OCI-LY7 (cell line): ENCODE measurements around the gene PTPN12. TPM values are rescaled to one million over a fixed set of nuclear protein-coding genes. Genes with fewer than 3 reads are reported as not detected.

Experiments
- BruUV-seq: library from RNA; stranded (reverse); fragments of 400-500 nt; replicated peaks from 2 replicates; lab custom pipeline; 2021; lab: Mats Ljungman, UMichigan
- CTCF ChIA-PET: fragments of 300-600 bp; sonication (Branson Sonifier 250); formaldehyde crosslinking; loops from one replicate; lab custom pipeline; 2022; ENCODE audit warnings: antibody characterized with exemption; ENCODE audit not compliant: unreplicated experiment; lab: Charles Lee
- POLR2A ChIA-PET: fragments of 300-600 bp; sonication (Branson Sonifier 250); formaldehyde crosslinking; loops from one replicate; lab custom pipeline; 2022; ENCODE audit warnings: antibody characterized with exemption; lab: Charles Lee
- DNase-seq: peaks from one replicate; pipeline ENCODE4 v3.0.0-alpha.2; 2015; ENCODE audit warnings: low spot score
- H2AFZ ChIP-seq: fragments of 200-600 bp; sonication (generic), shearing (Covaris generic); 2 replicates; pipeline ENCODE4 v1.6.1; 2014; ENCODE audit warnings: mild to moderate bottlenecking, antibody characterized with exemption, low read length, moderate library complexity
- H3K27ac ChIP-seq: fragments of 200-600 bp; sonication (generic); 2 replicates; pipeline ENCODE4 v1.5.1; 2014; ENCODE audit warnings: mixed run types, low read depth, mild to moderate bottlenecking, moderate library complexity, low read length, inconsistent platforms; ENCODE audit not compliant: poor library complexity, severe bottlenecking
- H3K36me3 ChIP-seq: fragments of 200-600 bp; sonication (generic); 2 replicates; pipeline ENCODE4 v1.6.1; 2014; ENCODE audit warnings: mild to moderate bottlenecking, antibody characterized with exemption, low read length, moderate library complexity, mixed read lengths; ENCODE audit not compliant: insufficient read depth
- H3K4me1 ChIP-seq: fragments of 200-600 bp; sonication (generic); 2 replicates; pipeline ENCODE4 v1.5.1; 2014; ENCODE audit warnings: mild to moderate bottlenecking, low read length; ENCODE audit not compliant: insufficient read depth, poor library complexity, severe bottlenecking
- H3K4me2 ChIP-seq: fragments of 200-600 bp; sonication (generic); 2 replicates; pipeline ENCODE4 v1.6.1; 2014; ENCODE audit warnings: mild to moderate bottlenecking, low read length
- H3K4me3 ChIP-seq: fragments of 200-600 bp; sonication (generic); 2 replicates; pipeline ENCODE4 v1.5.1; 2014; ENCODE audit warnings: mild to moderate bottlenecking, low read depth, low read length; ENCODE audit not compliant: poor library complexity, severe bottlenecking
- H3K79me2 ChIP-seq: fragments of 200-600 bp; sonication (generic); 2 replicates; pipeline ENCODE4 v1.6.1; 2016; ENCODE audit warnings: low read depth, mild to moderate bottlenecking, low read length, moderate library complexity, mixed read lengths; ENCODE audit not compliant: insufficient read depth
- H3K9me2 ChIP-seq: fragments of 200-600 bp; sonication (generic); 2 replicates; pipeline ENCODE4 v1.6.1; 2016; ENCODE audit warnings: mild to moderate bottlenecking, low read length, mixed read lengths; ENCODE audit not compliant: insufficient read depth
- H3K9me3 ChIP-seq: fragments of 200-600 bp; sonication (generic); 2 replicates; pipeline ENCODE4 v1.6.1; 2014; ENCODE audit warnings: mild to moderate bottlenecking, mixed run types, low read length, mixed read lengths
- H4K20me1 ChIP-seq: fragments of 200-600 bp; sonication (generic); 2 replicates; pipeline ENCODE4 v1.6.1; 2014; ENCODE audit warnings: mild to moderate bottlenecking, antibody characterized with exemption, low read length, moderate library complexity, mixed read lengths; ENCODE audit not compliant: insufficient read depth
- EZH2phosphoT487 ChIP-seq: fragments of 200-600 bp; sonication (generic); IDR thresholded peaks from 2 replicates; pipeline ENCODE4 v1.6.1; 2018; ENCODE audit warnings: low read depth, borderline replicate concordance, mild to moderate bottlenecking, mixed run types, antibody characterized with exemption, low read length, moderate library complexity, mixed read lengths
- intact Hi-C: fragments of 100-400 bp; cut with micrococcal nuclease; formaldehyde crosslinking; loops from one replicate; pipeline ENCODE4 v1.10.0; 2022; ENCODE audit not compliant: unreplicated experiment
- total RNA-seq, 2 experiments: library from RNA; depleted of rRNA in 1 of 2; stranded (reverse); fragments of >200 nt in 1 of 2; shearing (Covaris generic) in 1 of 2; gene quantifications; 2 replicates each; pipeline ENCODE4 v1.2.3, GENCODE V29; 2014 to 2022
- TF ChIP-seq, protein P1 (sequence below): fragments of 200-600 bp; sonication (generic); conservative IDR thresholded peaks from 2 replicates; pipeline ENCODE4 v1.5.1; 2014; ENCODE audit warnings: mild to moderate bottlenecking, antibody characterized with exemption, low read length, moderate library complexity, mixed read lengths

Gene PTPN12
- total RNA-seq, 2 experiments from 2014 or later: 2.7 to 19.1 TPM

DNA sequence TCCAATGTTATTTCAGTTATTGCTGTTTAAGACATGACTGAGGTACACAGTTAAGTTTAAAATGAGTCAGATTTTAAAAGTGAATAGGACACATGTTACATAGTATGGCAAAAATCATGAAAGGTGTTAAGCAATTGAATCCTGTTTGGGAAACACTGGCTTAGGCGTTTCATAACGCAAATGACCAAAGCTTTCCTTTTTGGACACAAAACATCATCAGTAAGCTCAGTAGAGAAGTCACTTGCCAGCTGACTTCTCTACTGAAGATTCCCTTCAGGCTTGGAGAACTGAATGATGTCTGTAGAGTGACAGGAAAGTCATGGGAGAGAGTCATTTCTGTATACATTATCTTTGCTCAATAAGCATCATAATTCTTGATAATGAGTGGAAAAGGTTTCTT, 94.7 kb downstream of the PTPN12 start:
- POLR2A ChIA-PET: interaction anchor here (1.1 to 1.9 kb wide), 3 partner anchors 10 to 33 kb away, joined by 3 to 4 read pairs (median 4); no protein-coding TSS in a partner anchor
- intact Hi-C loops: no loop called here
- BruUV-seq: no TSS peak

DNA sequence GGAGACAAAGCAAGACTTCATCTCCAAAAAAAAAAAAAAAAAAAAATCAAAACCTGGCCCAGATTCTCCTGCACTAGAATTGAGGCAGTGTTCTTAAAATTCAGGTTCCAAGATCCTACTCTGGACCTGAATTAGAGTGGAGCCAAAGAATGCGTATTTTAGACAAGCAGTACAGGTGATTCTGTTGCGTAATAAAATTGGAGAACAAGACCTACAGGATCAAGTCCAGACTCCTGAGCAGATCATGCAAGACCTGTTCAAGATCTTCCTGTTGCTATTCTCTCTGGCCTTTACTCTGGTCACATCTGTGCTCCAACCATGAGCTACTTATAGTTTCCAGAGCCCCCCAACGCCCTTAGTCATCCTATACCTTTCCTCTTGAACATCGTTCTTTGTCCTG, 107.7 kb downstream of the PTPN12 start:
- H3K36me3 ChIP-seq: no peaks in the 10 kb centered on the region
- no peak for DNase-seq
- no peaks in the 10 kb centered on the region for H3K4me1 ChIP-seq
- no peak overlapping the region for H3K4me3 ChIP-seq
- no peak overlapping the region for H3K4me2 ChIP-seq
- no peak overlapping the region for H3K27ac ChIP-seq
- H3K9me2 ChIP-seq: no peaks in the 10 kb centered on the region
- no TSS peak for BruUV-seq
- ChIA-PET POLR2A (interaction anchor here (0.6 to 0.9 kb wide), 4 partner anchors 10 to 303 kb away, joined by 3 to 7 read pairs (median 4); no protein-coding TSS in a partner anchor), CTCF (no interaction called here)
- TF ChIP-seq, protein P1, sequence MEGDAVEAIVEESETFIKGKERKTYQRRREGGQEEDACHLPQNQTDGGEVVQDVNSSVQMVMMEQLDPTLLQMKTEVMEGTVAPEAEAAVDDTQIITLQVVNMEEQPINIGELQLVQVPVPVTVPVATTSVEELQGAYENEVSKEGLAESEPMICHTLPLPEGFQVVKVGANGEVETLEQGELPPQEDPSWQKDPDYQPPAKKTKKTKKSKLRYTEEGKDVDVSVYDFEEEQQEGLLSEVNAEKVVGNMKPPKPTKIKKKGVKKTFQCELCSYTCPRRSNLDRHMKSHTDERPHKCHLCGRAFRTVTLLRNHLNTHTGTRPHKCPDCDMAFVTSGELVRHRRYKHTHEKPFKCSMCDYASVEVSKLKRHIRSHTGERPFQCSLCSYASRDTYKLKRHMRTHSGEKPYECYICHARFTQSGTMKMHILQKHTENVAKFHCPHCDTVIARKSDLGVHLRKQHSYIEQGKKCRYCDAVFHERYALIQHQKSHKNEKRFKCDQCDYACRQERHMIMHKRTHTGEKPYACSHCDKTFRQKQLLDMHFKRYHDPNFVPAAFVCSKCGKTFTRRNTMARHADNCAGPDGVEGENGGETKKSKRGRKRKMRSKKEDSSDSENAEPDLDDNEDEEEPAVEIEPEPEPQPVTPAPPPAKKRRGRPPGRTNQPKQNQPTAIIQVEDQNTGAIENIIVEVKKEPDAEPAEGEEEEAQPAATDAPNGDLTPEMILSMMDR: no peak
- TF ChIP-seq EZH2phosphoT487: no peak
- H3K9me3 ChIP-seq: no peaks in the 10 kb centered on the region
- H4K20me1 ChIP-seq: no peaks in the 10 kb centered on the region
- intact Hi-C loops: no loop called here
- no peak overlapping the region for H2AFZ ChIP-seq
- H3K79me2 ChIP-seq: no peaks in the 10 kb centered on the region

More for the DNA sequence above, 94.7 kb downstream of the PTPN12 start:
- no peaks in the 10 kb centered on the region for H3K36me3 ChIP-seq
- CTCF ChIA-PET: interaction anchor here (1.0 kb wide), 1 partner anchor 20 kb away, joined by 3 read pairs; no protein-coding TSS in a partner anchor
- no peak overlapping the region for H3K27ac ChIP-seq
- H3K4me2 ChIP-seq: no peak overlapping the region
- H3K9me2 ChIP-seq: no peaks in the 10 kb centered on the region
- H3K9me3 ChIP-seq: no peaks in the 10 kb centered on the region
- H2AFZ ChIP-seq: no peak overlapping the region
- no peaks in the 10 kb centered on the region for H3K4me1 ChIP-seq
- H3K79me2 ChIP-seq: no peaks in the 10 kb centered on the region
- no peak for DNase-seq
- TF ChIP-seq, protein P1: no peak
- TF ChIP-seq EZH2phosphoT487: no peak
- H3K4me3 ChIP-seq: no peak overlapping the region
- no peaks in the 10 kb centered on the region for H4K20me1 ChIP-seq

DNA sequence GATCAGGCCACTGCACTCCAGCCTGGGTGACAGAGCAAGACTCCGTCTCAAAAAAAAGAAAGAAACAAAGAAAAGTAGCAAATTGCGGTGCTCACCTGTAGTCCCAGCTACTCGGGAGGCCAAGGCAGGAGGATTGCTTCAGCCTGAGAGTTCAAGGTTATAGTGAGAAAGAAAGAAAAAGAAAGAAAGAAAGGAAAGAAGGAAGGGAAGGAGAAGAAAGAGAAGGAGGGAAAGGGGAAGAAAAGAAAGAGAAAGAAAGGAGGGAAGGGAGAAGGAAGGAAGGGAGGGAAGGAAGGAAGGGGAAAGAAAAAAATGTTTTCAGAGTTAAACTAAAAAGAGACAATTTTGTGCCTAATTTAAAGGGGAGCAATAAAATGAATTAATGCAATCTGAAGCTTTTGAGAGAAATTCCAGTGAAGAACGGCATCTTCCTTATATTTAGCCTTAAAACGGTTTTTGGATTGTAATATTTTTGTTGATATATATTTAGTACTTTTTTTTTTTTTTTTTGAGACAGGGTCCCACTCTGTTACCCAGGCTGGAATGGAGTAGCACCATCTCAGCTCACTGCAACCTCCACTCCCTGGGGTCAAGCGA, 111.7 kb downstream of the PTPN12 start:
- H2AFZ ChIP-seq: no peak overlapping the region
- no peaks in the 10 kb centered on the region for H3K4me1 ChIP-seq
- H3K36me3 ChIP-seq: no peaks in the 10 kb centered on the region
- no TSS peak for BruUV-seq
- no peaks in the 10 kb centered on the region for H3K9me3 ChIP-seq
- ChIA-PET POLR2A (interaction anchor here (0.6 to 0.9 kb wide), 2 partner anchors 9 to 92 kb away, joined by 3 to 4 read pairs; no protein-coding TSS in a partner anchor), CTCF (no interaction called here)
- H3K4me2 ChIP-seq: no peak overlapping the region
- no peak overlapping the region for H3K4me3 ChIP-seq
- no peak for DNase-seq
- TF ChIP-seq, protein P1: no peak
- no peak for TF ChIP-seq EZH2phosphoT487
- no peaks in the 10 kb centered on the region for H4K20me1 ChIP-seq
- no peaks in the 10 kb centered on the region for H3K9me2 ChIP-seq
- intact Hi-C loops: no loop called here
- no peaks in the 10 kb centered on the region for H3K79me2 ChIP-seq
- H3K27ac ChIP-seq: no peak overlapping the region
